ENCODE measurements around the gene VGF.

- no peak for TF ChIP-seq CTCF (IDR thresholded peaks at IDR 0.05)
- TF ChIP-seq ZFX (IDR thresholded peaks at IDR 0.05; ENCODE audit: borderline replicate concordance), result no peak
Observed at GRCh38 chr7:101161692-101162471, 3.5 kb downstream of the VGF start.
